Upper lobe of left lung (tissue), 6 donors: Measurements from ENCODE around the gene KRT14. TPM values are rescaled to one million over a fixed set of nuclear protein-coding genes. Genes with fewer than 3 reads are reported as not detected.
"Not testable (repeated sequence)": the region's sequence is repeated elsewhere in the genome, so short reads cannot be mapped to it uniquely, and the experiment has no call there.

Source experiments
- ATAC-seq, 2 donors: fragments of 200-7000 bp; cut with Tn5 transposase; one replicate each; pipeline ENCODE4 v1.9.1; 2022; ENCODE audit warnings: mild to moderate bottlenecking in 2 of 2, moderate library complexity in 2 of 2; ENCODE audit not compliant: low FRiP score in 2 of 2
- DNase-seq, 2 donors: peaks; one replicate each; pipeline ENCODE4 v3.0.0-alpha.2; 2019 to 2020
- H3K27ac ChIP-seq, 4 donors: fragments of 200-600 bp; sonication (generic); one replicate each; pipeline ENCODE4 v1.5.1; 2016 to 2019
- H3K27me3 ChIP-seq, 4 donors: fragments of 200-600 bp; sonication (generic); one replicate each; pipeline ENCODE4 v1.5.1; 2017 to 2019
- H3K36me3 ChIP-seq, 4 donors: fragments of 200-600 bp; sonication (generic); one replicate each; pipeline ENCODE4 v1.5.1; 2016 to 2019
- H3K4me1 ChIP-seq, 4 donors: fragments of 200-600 bp; sonication (generic); one replicate each; pipeline ENCODE4 v1.5.1; 2018 to 2019
- H3K4me3 ChIP-seq, 4 donors: fragments of 200-600 bp; sonication (generic); one replicate each; pipeline ENCODE4 v1.5.1; 2017 to 2019; ENCODE audit warnings: mild to moderate bottlenecking in 2 of 4, moderate library complexity in 1 of 4
- H3K9me3 ChIP-seq, 4 donors: fragments of 200-600 bp; sonication (generic); one replicate each; pipeline ENCODE4 v1.5.1; 2018 to 2019
- CTCF ChIP-seq, 6 experiments: fragments of 450-650 bp in 4 of 6; fragments of 200-600 bp in 2 of 6; sonication (generic) in 2 of 6; IDR thresholded peaks; one replicate each; pipeline ENCODE4 v1.5.1; 2016 to 2019; ENCODE audit warnings: antibody characterized with exemption in 6 of 6
- EP300 ChIP-seq, 4 donors: sonication (generic); formaldehyde crosslinking; IDR thresholded peaks; one replicate each; pipeline ENCODE4 v1.5.1; 2017; ENCODE audit warnings: antibody characterized with exemption in 4 of 4, control low read depth in 2 of 4
- POLR2A ChIP-seq, 4 donors: fragments of 450-650 bp; IDR thresholded peaks; one replicate each; pipeline ENCODE4 v1.5.1; 2016 to 2017; ENCODE audit warnings: antibody characterized with exemption in 4 of 4, mild to moderate bottlenecking in 2 of 4
- POLR2AphosphoS5 ChIP-seq, 2 donors: sonication (generic); formaldehyde crosslinking; IDR thresholded peaks; one replicate each; pipeline ENCODE4 v1.5.1; 2017; ENCODE audit warnings: antibody characterized with exemption in 2 of 2
- WGBS, 2 donors: methylation state at CpG; one replicate each; pipeline ENCODE4 v1.1.5; 2017 to 2018; 5-methylcytosine and 5-hydroxymethylcytosine counted together
- total RNA-seq, 6 donors: library from RNA; depleted of rRNA in 4 of 6; stranded (reverse); fragments of >200 nt in 4 of 6; gene quantifications; one replicate each; pipeline versions ENCODE4 v1.1.0 to v1.2.1, GENCODE V29; 2016 to 2021
- donor health status: DM: no; HTN: no; CAD: no; lungs with moderate emphysema.
- donor health status: DM: no; HTN: yes; CAD: no; lungs with severe emphysema.

Gene KRT14
- total RNA-seq, 6 donors from 2014 or later, result not detected

GRCh38 chr17:41579484-41580243 lies 7.0 kb downstream of the KRT14 start:
- Histone ChIP-seq H3K4me1 (peaks cover 0 to 3% (median 0%) of the 10 kb centered on the region in 4 donors), H3K36me3 (no peaks in the 10 kb centered on the region), H3K27ac (no peak overlapping the region), H3K9me3 (no peaks in the 10 kb centered on the region), H3K4me3 (no peak overlapping the region), H3K27me3 (no peaks in the 10 kb centered on the region)
- DNase-seq (peak in 1 of 2 donors; percentile 84), ATAC-seq (peak; percentile 88 to 90)
- WGBS, 2 donors, result 47% methylated on average over 16 to 18 of the region's 18 CpGs
- TF ChIP-seq CTCF (IDR thresholded peaks at IDR 0.05) (peak; percentile 73 to 87 (median 80)), POLR2AphosphoS5 (IDR thresholded peaks at IDR 0.05) (no peak)

- Histone ChIP-seq H3K27me3 (no peaks in the 10 kb centered on the region), H3K27ac (no peak overlapping the region), H3K36me3 (no peaks in the 10 kb centered on the region), H3K9me3 (no peaks in the 10 kb centered on the region), H3K4me3 (no peak overlapping the region), H3K4me1 (peaks cover 0 to 3% (median 0%) of the 10 kb centered on the region in 4 donors)
- DNase-seq (no peak), ATAC-seq (no peak)
- WGBS, 2 donors, result 62 to 73% methylated on average over 5 of the region's 5 CpGs
- no peak for TF ChIP-seq EP300 (IDR thresholded peaks at IDR 0.05)
- TF ChIP-seq POLR2AphosphoS5 (IDR thresholded peaks at IDR 0.05), result no peak
- TF ChIP-seq POLR2A (IDR thresholded peaks at IDR 0.05), result no peak
- TF ChIP-seq CTCF (IDR thresholded peaks at IDR 0.05), result no peak
Measured at GRCh38 chr17:41578971-41579370, 7.7 kb downstream of the KRT14 start.

- no peak for ATAC-seq
- H3K27me3 ChIP-seq, result no peaks in the 10 kb centered on the region
- no peak overlapping the region for H3K4me3 ChIP-seq
- TF ChIP-seq POLR2AphosphoS5 (IDR thresholded peaks at IDR 0.05), result no peak
- TF ChIP-seq POLR2A (IDR thresholded peaks at IDR 0.05), result no peak
- no peak for TF ChIP-seq EP300 (IDR thresholded peaks at IDR 0.05)
- no peak for TF ChIP-seq CTCF (IDR thresholded peaks at IDR 0.05)
- no peaks in the 10 kb centered on the region for H3K36me3 ChIP-seq
- WGBS, 2 donors, result 86 to 94% methylated on average over 1 of the region's 1 CpG
- H3K4me1 ChIP-seq, result peaks cover 0 to 3% (median 0%) of the 10 kb centered on the region in 4 donors
- no peak overlapping the region for H3K27ac ChIP-seq
- DNase-seq, result no peak
- H3K9me3 ChIP-seq, result no peaks in the 10 kb centered on the region
Measured at GRCh38 chr17:41578538-41578937, 8.2 kb downstream of the KRT14 start.

- H3K27ac ChIP-seq, H3K36me3 ChIP-seq, ATAC-seq, H3K4me3 ChIP-seq, H3K9me3 ChIP-seq, DNase-seq, H3K4me1 ChIP-seq, H3K27me3 ChIP-seq: not testable (repeated sequence)
- WGBS, 2 donors, result 60 to 96% methylated on average over 3 to 4 of the region's 4 CpGs
Measured at GRCh38 chr17:41576740-41577139, 10.0 kb downstream of the KRT14 start.

GRCh38 chr17:41575336-41575735 lies 11.4 kb downstream of the KRT14 start:
- DNase-seq, result no peak
- no peak for ATAC-seq
- TF ChIP-seq POLR2A (IDR thresholded peaks at IDR 0.05), result no peak
- TF ChIP-seq CTCF (IDR thresholded peaks at IDR 0.05), result no peak
- TF ChIP-seq EP300 (IDR thresholded peaks at IDR 0.05), result no peak
- no peak for TF ChIP-seq POLR2AphosphoS5 (IDR thresholded peaks at IDR 0.05)

More at GRCh38 chr17:41575336-41575735, 11.4 kb downstream of the KRT14 start:
- Histone ChIP-seq H3K27me3 (no peaks in the 10 kb centered on the region), H3K4me1 (peaks cover 0 to 3% (median 0%) of the 10 kb centered on the region in 4 donors), H3K4me3 (no peak overlapping the region), H3K36me3 (no peaks in the 10 kb centered on the region), H3K9me3 (no peaks in the 10 kb centered on the region), H3K27ac (no peak overlapping the region)
- WGBS, 2 donors, result 49 to 64% methylated on average over 3 of the region's 3 CpGs
